ENCODE data around the gene SLC35B2. TPM values are rescaled to one million over a fixed set of nuclear protein-coding genes. Genes with fewer than 3 reads are reported as not detected.

The SLC35B2 gene
- total RNA-seq, 1 experiment from 2014 or later, result 90.6 TPM

- Histone ChIP-seq H3K4me2 (ENCODE audit: low read length) (0 out of 2 replicates have a peak overlapping the region, but pooled peaks have one; percentile 16), H3K79me2 (ENCODE audit: low read length) (peaks cover 72% of the 10 kb centered on the region), H4K20me1 (ENCODE audit: low read length) (peaks cover 89% of the 10 kb centered on the region), H3K9ac (ENCODE audit: low read length) (no peak overlapping the region), H2AFZ (ENCODE audit: low read length) (no peak overlapping the region), H3K4me3 (ENCODE audit: low read length) (0 out of 2 replicates have a peak overlapping the region, but pooled peaks have one; percentile 1), H3F3A (ENCODE audit: low read length, unreplicated experiment) (peaks cover 66% of the 10 kb centered on the region), H3K27me3 (ENCODE audit: low read length) (no peaks in the 10 kb centered on the region), H3K9me3 (ENCODE audit: low read length) (no peaks in the 10 kb centered on the region), H3K27ac (ENCODE audit: low read length) (no peak overlapping the region), H3K36me3 (ENCODE audit: low read depth, low read length) (peaks cover 74% of the 10 kb centered on the region), H3K9me2 (replicated peaks; ENCODE audit: low read length) (no peaks in the 10 kb centered on the region), H3K4me1 (ENCODE audit: insufficient read depth, low read length) (peaks cover 41% of the 10 kb centered on the region)
- TF ChIP-seq CTCF (conservative IDR thresholded peaks at IDR 0.05; ENCODE audit: low read depth, low read length), result no peak
- no peak for TF ChIP-seq EZH2phosphoT487 (IDR thresholded peaks at IDR 0.05; ENCODE audit: borderline replicate concordance, low read length)
- TF ChIP-seq EZH2 (IDR thresholded peaks at IDR 0.05; ENCODE audit: low read length, unreplicated experiment), result no peak
- no TSS peak for BruUV-seq (replicated peaks)
- ATAC-seq (no peak), DNase-seq (no peak)
- ChIA-PET POLR2A (ENCODE audit: unreplicated experiment) (no interaction called here), CTCF (no interaction called here)
- intact Hi-C loops (cut with micrococcal nuclease), result no loop called here
Observed at GRCh38 chr6:44251576-44252524, 5.5 kb downstream of the SLC35B2 start.

- H3K27ac ChIP-seq (ENCODE audit: low read length), result no peak overlapping the region
- ChIA-PET CTCF (no interaction called here), POLR2A (ENCODE audit: unreplicated experiment) (interaction anchor here (0.6 kb wide), 1 partner anchor 11 kb away, joined by 3 read pairs; no protein-coding TSS in a partner anchor)
- no TSS peak for BruUV-seq (replicated peaks)
- no peak for DNase-seq
- no peaks in the 10 kb centered on the region for H3K27me3 ChIP-seq (ENCODE audit: low read length)
- H3K4me3 ChIP-seq (ENCODE audit: low read length), result peak overlapping the region; percentile 99; the same call in 1 of the 2 replicates
- TF ChIP-seq EZH2phosphoT487 (IDR thresholded peaks at IDR 0.05; ENCODE audit: borderline replicate concordance, low read length) (no peak), CTCF (conservative IDR thresholded peaks at IDR 0.05; ENCODE audit: low read depth, low read length) (no peak), EZH2 (IDR thresholded peaks at IDR 0.05; ENCODE audit: low read length, unreplicated experiment) (no peak)
- peak overlapping the region; percentile 90 for H3K4me2 ChIP-seq (ENCODE audit: low read length)
- H3K36me3 ChIP-seq (ENCODE audit: low read depth, low read length), result peaks cover 74% of the 10 kb centered on the region
- no peaks in the 10 kb centered on the region for H3K9me3 ChIP-seq (ENCODE audit: low read length)
- ATAC-seq, result no peak
- no peak overlapping the region for H2AFZ ChIP-seq (ENCODE audit: low read length)
- peaks cover 82% of the 10 kb centered on the region for H4K20me1 ChIP-seq (ENCODE audit: low read length)
- peaks cover 61% of the 10 kb centered on the region for H3F3A ChIP-seq (ENCODE audit: low read length, unreplicated experiment)
- no peak overlapping the region for H3K9ac ChIP-seq (ENCODE audit: low read length)
- H3K9me2 ChIP-seq (replicated peaks; ENCODE audit: low read length), result no peaks in the 10 kb centered on the region
- intact Hi-C loops (cut with micrococcal nuclease), result no loop called here
- H3K79me2 ChIP-seq (ENCODE audit: low read length), result peaks cover 62% of the 10 kb centered on the region
- peaks cover 35% of the 10 kb centered on the region for H3K4me1 ChIP-seq (ENCODE audit: insufficient read depth, low read length)
Observed at GRCh38 chr6:44250718-44251123, 6.6 kb downstream of the SLC35B2 start.
